IMR-90 (cell line): ENCODE data around the gene MRGPRX2. TPM values are rescaled to one million over a fixed set of nuclear protein-coding genes. Genes with fewer than 3 reads are reported as not detected.

ENCODE experiments used
- ATAC-seq: fragments of 200-7000 bp; cut with Tn5 transposase; 2 replicates; pipeline ENCODE4 v1.9.1; 2020; ENCODE audit warnings: low read depth, mild to moderate bottlenecking, moderate library complexity
- BruUV-seq: library from RNA; stranded (reverse); fragments of 400-500 nt; replicated peaks from 2 replicates; lab custom pipeline; 2021; lab: Mats Ljungman, UMichigan
- CTCF ChIA-PET: fragments of 300-600 bp; formaldehyde crosslinking; extraction: SDS; loops from one replicate; lab custom pipeline; 2021; ENCODE audit warnings: antibody characterized with exemption; lab: Yijun Ruan, JAX
- POLR2A ChIA-PET: fragments of 300-600 bp; sonication (Branson Sonifier 250); formaldehyde crosslinking; loops from one replicate; lab custom pipeline; 2022; ENCODE audit warnings: antibody characterized with exemption; ENCODE audit not compliant: unreplicated experiment; lab: Charles Lee
- DNase-seq: peaks from one replicate; pipeline ENCODE4 v3.0.0; 2013
- H2AFZ ChIP-seq: replicated peaks from 2 replicates; pipeline ENCODE3; 2013; ENCODE audit warnings: low read length, mild to moderate bottlenecking; ENCODE audit not compliant: poor library complexity
- H2AK5ac ChIP-seq: 2 replicates; pipeline ENCODE4 v1.6.1; 2013; ENCODE audit warnings: low read depth, low read length, inconsistent platforms
- H2AK9ac ChIP-seq: replicated peaks from 2 replicates; pipeline ENCODE3; 2013; ENCODE audit warnings: mild to moderate bottlenecking, low read depth, low read length, moderate library complexity; ENCODE audit not compliant: poor library complexity
- H2BK120ac ChIP-seq: 2 replicates; pipeline ENCODE4 v1.6.1; 2013; ENCODE audit warnings: low read depth, low read length, inconsistent platforms
- H2BK15ac ChIP-seq: 3 replicates; pipeline ENCODE4 v1.6.1; 2013; ENCODE audit warnings: low read depth, low read length, inconsistent platforms
- H2BK20ac ChIP-seq: 2 replicates; pipeline ENCODE4 v1.6.1; 2013; ENCODE audit warnings: low read depth, mild to moderate bottlenecking, inconsistent platforms, low read length, moderate library complexity
- H2BK5ac ChIP-seq: 2 replicates; pipeline ENCODE4 v1.6.1; 2013; ENCODE audit warnings: mild to moderate bottlenecking, low read depth, low read length, inconsistent platforms; ENCODE audit not compliant: poor library complexity, severe bottlenecking
- H3K14ac ChIP-seq: replicated peaks from 2 replicates; pipeline ENCODE4 v1.6.1; 2013; ENCODE audit warnings: low read depth, low read length, inconsistent platforms
- H3K18ac ChIP-seq: 2 replicates; pipeline ENCODE4 v1.6.1; 2013; ENCODE audit warnings: low read depth, low read length, control low read depth
- H3K23ac ChIP-seq: 2 replicates; pipeline ENCODE4 v1.6.1; 2013; ENCODE audit warnings: low read depth, low read length, inconsistent platforms
- H3K27ac ChIP-seq: 2 replicates; pipeline ENCODE4 v1.5.1; 2013; ENCODE audit warnings: mild to moderate bottlenecking, control low read depth, low read length; ENCODE audit not compliant: insufficient read depth
- H3K27me3 ChIP-seq: 2 replicates; pipeline ENCODE4 v1.6.1; 2013; ENCODE audit warnings: low read length; ENCODE audit not compliant: control insufficient read depth, insufficient read depth
- H3K36me3 ChIP-seq: 2 replicates; pipeline ENCODE4 v1.6.1; 2013; ENCODE audit warnings: low read length, mixed read lengths; ENCODE audit not compliant: control insufficient read depth, insufficient read depth
- H3K4ac ChIP-seq: 2 replicates; pipeline ENCODE4 v1.6.1; 2013; ENCODE audit warnings: low read depth, low read length, inconsistent platforms
- H3K4me1 ChIP-seq: 2 replicates; pipeline ENCODE4 v1.6.1; 2013; ENCODE audit warnings: low read length, mixed read lengths; ENCODE audit not compliant: control insufficient read depth, insufficient read depth
- H3K4me2 ChIP-seq: 2 replicates; pipeline ENCODE4 v1.6.1; 2013; ENCODE audit warnings: low read depth, mild to moderate bottlenecking, control low read depth, low read length, moderate library complexity
- H3K4me3 ChIP-seq: 2 replicates; pipeline ENCODE4 v1.5.1; 2013; ENCODE audit warnings: low read depth, mild to moderate bottlenecking, control low read depth, low read length, moderate library complexity; ENCODE audit not compliant: insufficient read depth
- H3K56ac ChIP-seq: 2 replicates; pipeline ENCODE4 v1.6.1; 2013; ENCODE audit warnings: low read length, inconsistent platforms; ENCODE audit not compliant: insufficient read depth; ENCODE audit errors: extremely low read depth
- H3K79me1 ChIP-seq, 2 experiments: 2 replicates each; pipeline ENCODE4 v1.6.1; 2013; ENCODE audit warnings: low read length in 2 of 2, inconsistent platforms in 1 of 2, low read depth in 1 of 2
- H3K9ac ChIP-seq: 2 replicates; pipeline ENCODE4 v1.6.1; 2013; ENCODE audit warnings: low read depth, low read length, control low read depth
- H3K9me1 ChIP-seq: 2 replicates; pipeline ENCODE4 v1.6.1; 2013; ENCODE audit warnings: low read length, inconsistent platforms; ENCODE audit not compliant: insufficient read depth
- H3K9me3 ChIP-seq: 2 replicates; pipeline ENCODE4 v1.6.1; 2013; ENCODE audit warnings: low read length; ENCODE audit not compliant: control insufficient read depth, insufficient read depth
- H4K20me1 ChIP-seq: 2 replicates; pipeline ENCODE4 v1.6.1; 2013; ENCODE audit warnings: low read length, inconsistent platforms; ENCODE audit not compliant: insufficient read depth
- H4K5ac ChIP-seq: 2 replicates; pipeline ENCODE4 v1.6.1; 2013; ENCODE audit warnings: mild to moderate bottlenecking, low read depth, low read length, control low read depth
- H4K8ac ChIP-seq, 2 experiments: 2 replicates each; pipeline ENCODE4 v1.6.1; 2013; ENCODE audit warnings: low read depth in 2 of 2, low read length in 2 of 2, control low read depth in 1 of 2, inconsistent platforms in 1 of 2
- H4K91ac ChIP-seq: 2 replicates; pipeline ENCODE4 v1.6.1; 2013; ENCODE audit warnings: low read depth, low read length, inconsistent platforms; ENCODE audit not compliant: insufficient read depth
- MAFK ChIP-seq: IDR thresholded peaks from 2 replicates; pipeline ENCODE4 v1.6.1; 2012; ENCODE audit warnings: low read depth, low read length, improper control_type of control experiment
- WGBS, 2 experiments: methylation state at CpG; one replicate each; pipeline versions ENCODE4 v1.1.5 to v1.1.7; 2013; ENCODE audit warnings: missing lambda C conversion rate in 2 of 2; ENCODE audit not compliant: insufficient read length in 1 of 2; ENCODE audit errors: extremely low coverage in 2 of 2; 5-methylcytosine and 5-hydroxymethylcytosine counted together
- dilution Hi-C: fragments of 300-500 bp; cut with HindIII; formaldehyde crosslinking; loops from one replicate; pipeline ENCODE4 v1.14.3; 2018; ENCODE audit warnings: low sequenced_read_pairs; ENCODE audit not compliant: unreplicated experiment
- in situ Hi-C: fragments of 300-500 bp; cut with MboI; formaldehyde crosslinking; loops from 3 replicates; pipeline ENCODE4 v1.14.3; 2019; ENCODE audit warnings: low sequenced_read_pairs, inconsistent platforms, mixed read lengths
- intact Hi-C: fragments of 100-400 bp; cut with micrococcal nuclease; formaldehyde crosslinking; loops from 2 replicates; pipeline ENCODE4 v1.10.0; 2022
- polyA plus RNA-seq, 3 experiments: library from polyadenylated mRNA; depleted of rRNA; stranded (reverse); fragments of >200 nt; gene quantifications; 2 replicates each; pipeline ENCODE4 v1.2.3, GENCODE V29; 2012; ENCODE audit warnings: low replicate concordance in 1 of 3
- total RNA-seq: library from RNA; depleted of rRNA; stranded (reverse); fragments of >200 nt; gene quantifications from 2 replicates; pipeline ENCODE4 v1.2.3, GENCODE V29; 2012
- TF ChIP-seq, protein P1 (sequence below): fragments of 150-350 bp; IDR thresholded peaks from 2 replicates; pipeline ENCODE4 v1.6.1; 2017; ENCODE audit warnings: mild to moderate bottlenecking, antibody characterized with exemption, low read length, low read depth

Gene MRGPRX2
- total and polyA plus RNA-seq, 2 of the 4 experiments (the other 2 are of a cell fraction) = not detected

GRCh38 chr11:19039409-19039808 lies 21.1 kb downstream of the MRGPRX2 start:
- H2BK120ac ChIP-seq = no peak overlapping the region
- H2AFZ ChIP-seq = no peak overlapping the region
- no peaks in the 10 kb centered on the region for H3K79me1 ChIP-seq
- CTCF ChIA-PET = interaction anchor here (0.9 kb wide), 1 partner anchor 38 kb away, joined by 4 read pairs; no protein-coding TSS in a partner anchor
- BruUV-seq = no TSS peak
- H3K27me3 ChIP-seq = no peaks in the 10 kb centered on the region
- H3K4me1 ChIP-seq = no peaks in the 10 kb centered on the region
- no peak overlapping the region for H3K18ac ChIP-seq
- no peak overlapping the region for H3K14ac ChIP-seq
- intact Hi-C loops (no loop called here), in situ Hi-C loops (no loop called here), dilution Hi-C loops (no loop called here)
- H3K23ac ChIP-seq = no peak overlapping the region
- no peak overlapping the region for H3K27ac ChIP-seq
- H3K36me3 ChIP-seq = no peaks in the 10 kb centered on the region
- no peak overlapping the region for H2AK9ac ChIP-seq
- no CpG with 5 or more reads among the region's 1 CpG for WGBS, 2 experiments
- H3K9me3 ChIP-seq = no peaks in the 10 kb centered on the region; the same call in 1 of the 2 replicates
- POLR2A ChIA-PET = no interaction called here
- H2BK5ac ChIP-seq = no peak overlapping the region
- ATAC-seq = no peak
- no peak overlapping the region for H4K8ac ChIP-seq
- no peak overlapping the region for H2AK5ac ChIP-seq
- H3K56ac ChIP-seq = no peak overlapping the region
- H3K9ac ChIP-seq = no peak overlapping the region
- no peak for DNase-seq
- H3K9me1 ChIP-seq = no peaks in the 10 kb centered on the region
- no peak overlapping the region for H2BK15ac ChIP-seq
- H4K91ac ChIP-seq = no peak overlapping the region
- H3K4ac ChIP-seq = no peak overlapping the region
- peak; percentile 70 for TF ChIP-seq MAFK
- TF ChIP-seq, protein P1, sequence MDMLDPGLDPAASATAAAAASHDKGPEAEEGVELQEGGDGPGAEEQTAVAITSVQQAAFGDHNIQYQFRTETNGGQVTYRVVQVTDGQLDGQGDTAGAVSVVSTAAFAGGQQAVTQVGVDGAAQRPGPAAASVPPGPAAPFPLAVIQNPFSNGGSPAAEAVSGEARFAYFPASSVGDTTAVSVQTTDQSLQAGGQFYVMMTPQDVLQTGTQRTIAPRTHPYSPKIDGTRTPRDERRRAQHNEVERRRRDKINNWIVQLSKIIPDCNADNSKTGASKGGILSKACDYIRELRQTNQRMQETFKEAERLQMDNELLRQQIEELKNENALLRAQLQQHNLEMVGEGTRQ = no peak
- no peak overlapping the region for H2BK20ac ChIP-seq
- H3K4me2 ChIP-seq = no peak overlapping the region
- no peaks in the 10 kb centered on the region for H4K20me1 ChIP-seq
- no peak overlapping the region for H3K4me3 ChIP-seq
- no peak overlapping the region for H4K5ac ChIP-seq
